OCI-LY7 (cell line): Measurements from ENCODE around the gene CNPY3.

Source experiments
- CTCF ChIP-seq: fragments of 200-600 bp; sonication (generic); conservative IDR thresholded peaks from 2 replicates; pipeline ENCODE4 v1.5.1; 2014; ENCODE audit warnings: mild to moderate bottlenecking, antibody characterized with exemption, low read length, moderate library complexity, mixed read lengths
- EZH2phosphoT487 ChIP-seq: fragments of 200-600 bp; sonication (generic); IDR thresholded peaks from 2 replicates; pipeline ENCODE4 v1.6.1; 2018; ENCODE audit warnings: low read depth, borderline replicate concordance, mild to moderate bottlenecking, mixed run types, antibody characterized with exemption, low read length, moderate library complexity, mixed read lengths

- TF ChIP-seq CTCF (no peak), EZH2phosphoT487 (no peak)
These were observed 31.8 kb downstream of the CNPY3 start for GRCh38 chr6:42961020-42961470.
